Right atrium auricular region (tissue), 2 donors: ENCODE data around the gene ARHGEF28. TPM values are rescaled to one million over a fixed set of nuclear protein-coding genes. Genes with fewer than 3 reads are reported as not detected.

Experiments
- DNase-seq: peaks from one replicate; pipeline ENCODE4 v3.0.0-alpha.2; 2019; ENCODE audit warnings: low spot score
- H3K27ac ChIP-seq, 2 donors: fragments of 200-600 bp; sonication (generic); 1 replicate in 1 of 2; 2 replicates in 1 of 2; pipeline ENCODE4 v1.5.1; 2016 to 2019
- H3K27me3 ChIP-seq, 2 donors: fragments of 200-600 bp; sonication (generic); one replicate each; pipeline versions ENCODE4 v1.5.1 to v1.6.0; 2017 to 2019
- H3K36me3 ChIP-seq: fragments of 200-600 bp; sonication (generic); one replicate; pipeline ENCODE4 v1.5.1; 2016
- H3K4me1 ChIP-seq, 2 donors: fragments of 200-600 bp; sonication (generic); one replicate each; pipeline versions ENCODE4 v1.5.1 to v1.6.0; 2017 to 2019
- H3K4me3 ChIP-seq, 2 donors: fragments of 200-600 bp; sonication (generic); 1 replicate in 1 of 2; 2 replicates in 1 of 2; pipeline ENCODE4 v1.5.1; 2017 to 2019; ENCODE audit warnings: mild to moderate bottlenecking in 1 of 2, moderate library complexity in 1 of 2
- H3K9me3 ChIP-seq, 2 donors: fragments of 200-600 bp; sonication (generic); one replicate each; pipeline ENCODE4 v1.5.1; 2019
- total RNA-seq, 2 donors: library from RNA; depleted of rRNA; stranded (reverse); fragments of >200 nt; gene quantifications; one replicate each; pipeline ENCODE4 v1.1.0, GENCODE V29; 2016
- TF ChIP-seq, protein P1 (sequence below), 2 donors: fragments of 200-600 bp; sonication (generic); IDR thresholded peaks; one replicate each; pipeline ENCODE4 v1.5.1; 2019; ENCODE audit warnings: antibody characterized with exemption in 2 of 2

ARHGEF28 gene
- total RNA-seq, 2 donors from 2014 or later = 1.0 to 2.9 TPM

DNA sequence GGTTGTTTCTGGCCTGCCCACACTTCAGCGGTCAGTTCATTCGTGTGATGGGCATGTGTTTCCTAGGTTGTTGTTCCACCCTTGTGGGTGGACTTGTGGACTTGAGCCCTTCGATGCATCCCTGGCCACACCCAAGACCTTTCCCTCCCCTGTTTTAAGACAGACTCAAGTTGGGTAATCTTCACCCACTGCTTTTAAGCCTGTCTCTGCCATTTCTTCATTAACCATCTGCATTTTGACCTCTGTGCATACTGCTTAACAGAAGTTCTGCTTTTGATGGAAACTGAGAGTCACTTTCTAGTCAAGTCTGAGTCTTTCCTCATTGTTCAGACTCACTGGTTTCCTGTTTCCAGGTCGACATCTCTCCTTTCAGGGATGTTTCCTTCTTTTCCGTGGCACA, 233.7 kb downstream of the ARHGEF28 start:
- Histone ChIP-seq H3K9me3 (no peaks in the 10 kb centered on the region), H3K27ac (no peak overlapping the region), H3K27me3 (no peaks in the 10 kb centered on the region), H3K4me1 (peaks cover 0 to 10% of the 10 kb centered on the region in 2 donors), H3K36me3 (no peaks in the 10 kb centered on the region), H3K4me3 (no peak overlapping the region)
- TF ChIP-seq, protein P1, sequence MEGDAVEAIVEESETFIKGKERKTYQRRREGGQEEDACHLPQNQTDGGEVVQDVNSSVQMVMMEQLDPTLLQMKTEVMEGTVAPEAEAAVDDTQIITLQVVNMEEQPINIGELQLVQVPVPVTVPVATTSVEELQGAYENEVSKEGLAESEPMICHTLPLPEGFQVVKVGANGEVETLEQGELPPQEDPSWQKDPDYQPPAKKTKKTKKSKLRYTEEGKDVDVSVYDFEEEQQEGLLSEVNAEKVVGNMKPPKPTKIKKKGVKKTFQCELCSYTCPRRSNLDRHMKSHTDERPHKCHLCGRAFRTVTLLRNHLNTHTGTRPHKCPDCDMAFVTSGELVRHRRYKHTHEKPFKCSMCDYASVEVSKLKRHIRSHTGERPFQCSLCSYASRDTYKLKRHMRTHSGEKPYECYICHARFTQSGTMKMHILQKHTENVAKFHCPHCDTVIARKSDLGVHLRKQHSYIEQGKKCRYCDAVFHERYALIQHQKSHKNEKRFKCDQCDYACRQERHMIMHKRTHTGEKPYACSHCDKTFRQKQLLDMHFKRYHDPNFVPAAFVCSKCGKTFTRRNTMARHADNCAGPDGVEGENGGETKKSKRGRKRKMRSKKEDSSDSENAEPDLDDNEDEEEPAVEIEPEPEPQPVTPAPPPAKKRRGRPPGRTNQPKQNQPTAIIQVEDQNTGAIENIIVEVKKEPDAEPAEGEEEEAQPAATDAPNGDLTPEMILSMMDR (IDR thresholded peaks at IDR 0.05) = no peak
- DNase-seq = no peak

DNA sequence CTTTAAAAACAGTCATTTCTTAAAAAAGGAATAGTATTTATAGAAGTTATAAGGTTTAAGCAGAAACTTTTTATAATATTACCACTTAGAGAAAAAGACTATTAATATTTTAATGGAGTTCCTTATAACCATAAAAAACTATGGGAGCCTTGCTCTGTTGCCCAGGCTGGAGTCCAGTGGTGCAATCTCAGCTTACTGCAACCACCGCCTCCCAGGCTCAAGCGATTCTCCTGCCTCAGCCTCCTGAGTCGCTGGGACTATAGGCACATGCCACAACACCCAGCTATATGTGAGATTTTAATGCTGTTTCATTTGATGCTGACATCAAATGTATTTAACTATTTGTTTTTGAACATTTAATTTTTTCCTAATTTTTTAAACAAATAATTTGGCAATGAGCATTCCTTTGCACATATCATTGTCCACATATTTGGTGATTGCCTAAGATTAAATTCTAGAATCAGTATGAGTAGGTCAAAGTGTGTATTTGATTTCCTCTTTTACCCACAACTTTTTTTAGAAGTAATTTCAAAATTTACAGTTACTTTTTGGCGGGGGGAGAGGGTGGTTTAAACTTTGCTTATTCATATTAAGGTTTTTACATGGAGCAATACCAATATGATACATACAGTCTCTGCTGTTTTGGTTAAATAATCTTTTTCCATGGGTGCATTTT, 235.5 kb downstream of the ARHGEF28 start:
- Histone ChIP-seq H3K4me3 (no peak overlapping the region), H3K27ac (no peak overlapping the region), H3K27me3 (no peaks in the 10 kb centered on the region), H3K4me1 (peaks cover 0 to 10% of the 10 kb centered on the region in 2 donors), H3K36me3 (no peaks in the 10 kb centered on the region), H3K9me3 (no peaks in the 10 kb centered on the region)
- TF ChIP-seq, protein P1 (IDR thresholded peaks at IDR 0.05) = no peak
- no peak for DNase-seq

DNA sequence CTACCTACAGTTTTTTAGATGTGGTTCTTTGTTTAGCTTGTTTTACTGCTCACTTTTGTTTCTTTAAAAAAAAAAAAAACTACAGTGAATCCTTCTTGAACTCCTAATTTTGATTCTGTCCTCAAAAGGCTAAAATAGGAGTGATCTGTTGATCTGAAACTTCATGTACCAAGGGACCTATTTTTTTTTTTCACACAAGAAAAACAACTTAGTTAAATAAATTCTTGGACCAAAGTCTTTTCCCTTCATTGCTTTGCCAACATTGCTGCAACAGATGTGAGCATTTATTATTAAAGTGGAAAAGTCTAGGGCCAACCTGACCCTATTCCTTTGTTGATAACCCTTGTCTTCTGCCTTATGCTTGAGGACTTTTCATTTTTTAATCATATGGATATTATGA, 236.8 kb downstream of the ARHGEF28 start:
- Histone ChIP-seq H3K27ac (no peak overlapping the region), H3K4me3 (no peak overlapping the region), H3K9me3 (no peaks in the 10 kb centered on the region), H3K27me3 (no peaks in the 10 kb centered on the region), H3K36me3 (no peaks in the 10 kb centered on the region), H3K4me1 (no peaks in the 10 kb centered on the region)
- no peak for DNase-seq
- TF ChIP-seq, protein P1 (IDR thresholded peaks at IDR 0.05) = no peak

DNA sequence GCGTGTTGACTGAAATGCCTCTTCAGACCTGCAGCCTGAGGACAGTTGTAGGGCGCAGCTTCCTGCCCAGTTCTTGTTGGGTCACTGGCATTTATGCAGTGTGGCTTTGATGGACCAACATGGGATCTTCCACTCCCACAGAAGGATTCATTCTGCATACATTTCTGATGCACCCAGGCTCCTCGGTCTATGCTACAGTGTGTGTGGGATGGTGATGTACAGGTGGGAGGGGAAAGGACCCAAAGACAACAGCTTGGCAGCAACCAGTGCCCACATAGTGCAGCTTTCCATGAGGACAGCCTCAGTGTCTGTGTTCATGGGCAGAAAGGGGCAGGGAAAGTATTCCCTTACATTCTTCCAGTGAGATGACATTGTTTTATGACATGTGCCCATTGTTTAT, 237.9 kb downstream of the ARHGEF28 start:
- no peak overlapping the region for H3K4me3 ChIP-seq

DNA sequence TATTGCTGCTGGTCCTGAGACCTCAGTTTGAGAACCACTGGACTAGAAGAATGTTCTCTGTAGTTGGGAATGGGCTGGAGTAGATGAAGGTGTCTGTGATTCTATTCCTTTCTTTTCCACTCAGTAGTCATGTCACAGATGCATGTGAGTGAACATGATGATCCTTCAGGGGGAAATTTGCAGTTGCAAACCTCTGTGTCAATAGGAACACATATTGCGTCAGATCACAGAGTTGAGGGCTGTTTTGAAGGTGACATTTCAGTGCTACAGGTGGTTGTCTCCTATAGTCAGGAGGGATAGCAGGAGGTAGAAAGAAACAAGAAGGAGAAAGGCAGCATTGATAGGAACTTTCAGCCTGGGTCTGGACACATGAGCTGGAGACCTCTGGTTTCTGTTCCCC, 239.3 kb downstream of the ARHGEF28 start:
- no peaks in the 10 kb centered on the region for H3K36me3 ChIP-seq
- no peak overlapping the region for H3K4me3 ChIP-seq
- no peaks in the 10 kb centered on the region for H3K9me3 ChIP-seq
- no peak for DNase-seq
- TF ChIP-seq, protein P1 (IDR thresholded peaks at IDR 0.05) = no peak
- H3K4me1 ChIP-seq = no peaks in the 10 kb centered on the region
- H3K27ac ChIP-seq = no peak overlapping the region
- no peaks in the 10 kb centered on the region for H3K27me3 ChIP-seq

More for the DNA sequence above, 237.9 kb downstream of the ARHGEF28 start:
- no peaks in the 10 kb centered on the region for H3K4me1 ChIP-seq
- TF ChIP-seq, protein P1 (IDR thresholded peaks at IDR 0.05) = no peak
- H3K27me3 ChIP-seq = no peaks in the 10 kb centered on the region
- no peaks in the 10 kb centered on the region for H3K36me3 ChIP-seq
- DNase-seq = no peak
- no peaks in the 10 kb centered on the region for H3K9me3 ChIP-seq
- no peak overlapping the region for H3K27ac ChIP-seq
